IMR-90 (cell line): ENCODE results near the gene WDR81.

Experiments
- BHLHE40 ChIP-seq: fragments of 150-350 bp; IDR thresholded peaks from 2 replicates; pipeline ENCODE4 v1.6.1; 2016; ENCODE audit warnings: mild to moderate bottlenecking, low read depth, low read length
- CEBPB ChIP-seq: IDR thresholded peaks from 2 replicates; pipeline ENCODE4 v1.6.1; 2012; ENCODE audit warnings: low read depth, low read length, improper control_type of control experiment
- CHD1 ChIP-seq: IDR thresholded peaks from 2 replicates; pipeline ENCODE4 v1.6.1; 2012; ENCODE audit warnings: low read depth, low read length, improper control_type of control experiment
- MAFK ChIP-seq: IDR thresholded peaks from 2 replicates; pipeline ENCODE4 v1.6.1; 2012; ENCODE audit warnings: low read depth, low read length, improper control_type of control experiment
- MAZ ChIP-seq: IDR thresholded peaks from 2 replicates; pipeline ENCODE4 v1.6.1; 2012; ENCODE audit warnings: low read depth, mild to moderate bottlenecking, low read length, improper control_type of control experiment, moderate library complexity, borderline replicate concordance
- MXI1 ChIP-seq: IDR thresholded peaks from 2 replicates; pipeline ENCODE4 v1.6.1; 2012; ENCODE audit warnings: low read depth, mild to moderate bottlenecking, low read length, moderate library complexity, borderline replicate concordance
- NFE2L2 ChIP-seq: fragments of 150-350 bp; IDR thresholded peaks from 2 replicates; pipeline ENCODE4 v1.6.1; 2016; ENCODE audit warnings: low read depth, mild to moderate bottlenecking, low read length
- POLR2A ChIP-seq: IDR thresholded peaks from 2 replicates; pipeline ENCODE4 v1.6.1; 2012; ENCODE audit warnings: mild to moderate bottlenecking, low read depth, low read length
- RAD21 ChIP-seq: IDR thresholded peaks from 2 replicates; pipeline ENCODE4 v1.6.1; 2012; ENCODE audit warnings: low read length, improper control_type of control experiment
- RCOR1 ChIP-seq: IDR thresholded peaks from 2 replicates; pipeline ENCODE4 v1.6.1; 2012; ENCODE audit warnings: mild to moderate bottlenecking, low read length, improper control_type of control experiment; ENCODE audit not compliant: insufficient replicate concordance
- RFX5 ChIP-seq: IDR thresholded peaks from 2 replicates; pipeline ENCODE4 v1.8.0; 2012; ENCODE audit warnings: low read depth, mild to moderate bottlenecking, low read length, moderate library complexity
- TF ChIP-seq, protein P1 (sequence below): conservative IDR thresholded peaks from 2 replicates; pipeline ENCODE4 v1.5.1; 2012; ENCODE audit warnings: mild to moderate bottlenecking, low read depth, low read length, improper control_type of control experiment
- TF ChIP-seq, protein P2 (sequence below): fragments of 150-350 bp; IDR thresholded peaks from 2 replicates; pipeline ENCODE4 v1.6.1; 2017; ENCODE audit warnings: mild to moderate bottlenecking, antibody characterized with exemption, low read length, low read depth
- TF ChIP-seq, protein P3 (sequence below): fragments of 150-350 bp; IDR thresholded peaks from 2 replicates; pipeline ENCODE4 v1.6.1; 2016; ENCODE audit warnings: low read depth, mild to moderate bottlenecking, low read length, moderate library complexity, borderline replicate concordance

DNA sequence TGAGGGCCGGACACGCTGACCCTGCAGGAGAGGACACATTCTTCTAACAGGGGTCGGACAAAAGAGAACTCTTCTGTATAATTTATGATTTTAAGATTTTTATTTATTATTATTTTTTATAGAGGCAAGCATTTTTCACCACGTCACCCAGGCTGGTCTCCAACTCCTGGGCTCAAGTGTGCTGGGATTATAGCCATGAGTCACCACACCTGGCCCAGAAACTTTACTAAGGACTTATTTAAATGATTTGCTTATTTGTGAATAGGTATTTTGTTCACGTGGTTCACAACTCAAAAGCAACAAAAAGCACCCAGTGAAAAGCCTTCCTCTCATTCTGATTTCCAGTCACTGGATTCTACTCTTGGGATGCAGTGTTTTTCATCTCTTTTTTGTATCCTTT is 35.0 kb downstream of the WDR81 start:
- TF ChIP-seq CEBPB (no peak), MAFK (no peak), POLR2A (no peak), RAD21 (no peak), CHD1 (no peak), MXI1 (no peak), BHLHE40 (no peak), MAZ (no peak), RCOR1 (no peak), RFX5 (no peak), NFE2L2 (no peak)
- TF ChIP-seq, protein P1, sequence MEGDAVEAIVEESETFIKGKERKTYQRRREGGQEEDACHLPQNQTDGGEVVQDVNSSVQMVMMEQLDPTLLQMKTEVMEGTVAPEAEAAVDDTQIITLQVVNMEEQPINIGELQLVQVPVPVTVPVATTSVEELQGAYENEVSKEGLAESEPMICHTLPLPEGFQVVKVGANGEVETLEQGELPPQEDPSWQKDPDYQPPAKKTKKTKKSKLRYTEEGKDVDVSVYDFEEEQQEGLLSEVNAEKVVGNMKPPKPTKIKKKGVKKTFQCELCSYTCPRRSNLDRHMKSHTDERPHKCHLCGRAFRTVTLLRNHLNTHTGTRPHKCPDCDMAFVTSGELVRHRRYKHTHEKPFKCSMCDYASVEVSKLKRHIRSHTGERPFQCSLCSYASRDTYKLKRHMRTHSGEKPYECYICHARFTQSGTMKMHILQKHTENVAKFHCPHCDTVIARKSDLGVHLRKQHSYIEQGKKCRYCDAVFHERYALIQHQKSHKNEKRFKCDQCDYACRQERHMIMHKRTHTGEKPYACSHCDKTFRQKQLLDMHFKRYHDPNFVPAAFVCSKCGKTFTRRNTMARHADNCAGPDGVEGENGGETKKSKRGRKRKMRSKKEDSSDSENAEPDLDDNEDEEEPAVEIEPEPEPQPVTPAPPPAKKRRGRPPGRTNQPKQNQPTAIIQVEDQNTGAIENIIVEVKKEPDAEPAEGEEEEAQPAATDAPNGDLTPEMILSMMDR: no peak
- TF ChIP-seq, protein P2, sequence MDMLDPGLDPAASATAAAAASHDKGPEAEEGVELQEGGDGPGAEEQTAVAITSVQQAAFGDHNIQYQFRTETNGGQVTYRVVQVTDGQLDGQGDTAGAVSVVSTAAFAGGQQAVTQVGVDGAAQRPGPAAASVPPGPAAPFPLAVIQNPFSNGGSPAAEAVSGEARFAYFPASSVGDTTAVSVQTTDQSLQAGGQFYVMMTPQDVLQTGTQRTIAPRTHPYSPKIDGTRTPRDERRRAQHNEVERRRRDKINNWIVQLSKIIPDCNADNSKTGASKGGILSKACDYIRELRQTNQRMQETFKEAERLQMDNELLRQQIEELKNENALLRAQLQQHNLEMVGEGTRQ: no peak
- TF ChIP-seq, protein P3, sequence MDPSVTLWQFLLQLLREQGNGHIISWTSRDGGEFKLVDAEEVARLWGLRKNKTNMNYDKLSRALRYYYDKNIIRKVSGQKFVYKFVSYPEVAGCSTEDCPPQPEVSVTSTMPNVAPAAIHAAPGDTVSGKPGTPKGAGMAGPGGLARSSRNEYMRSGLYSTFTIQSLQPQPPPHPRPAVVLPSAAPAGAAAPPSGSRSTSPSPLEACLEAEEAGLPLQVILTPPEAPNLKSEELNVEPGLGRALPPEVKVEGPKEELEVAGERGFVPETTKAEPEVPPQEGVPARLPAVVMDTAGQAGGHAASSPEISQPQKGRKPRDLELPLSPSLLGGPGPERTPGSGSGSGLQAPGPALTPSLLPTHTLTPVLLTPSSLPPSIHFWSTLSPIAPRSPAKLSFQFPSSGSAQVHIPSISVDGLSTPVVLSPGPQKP: no peak
